HG03025 (cell line): ENCODE results near the gene IBTK.
"Not testable (repeated sequence)": the region's sequence is repeated elsewhere in the genome, so short reads cannot be mapped to it uniquely, and the experiment has no call there.

Experiments used
- ATAC-seq: cut with Tn5 transposase; IDR thresholded peaks from one replicate; pipeline ENCODE4 v1.9.1; 2021; ENCODE audit warnings: mild to moderate bottlenecking, moderate library complexity; ENCODE audit not compliant: unreplicated experiment, low FRiP score

Gene IBTK

DNA sequence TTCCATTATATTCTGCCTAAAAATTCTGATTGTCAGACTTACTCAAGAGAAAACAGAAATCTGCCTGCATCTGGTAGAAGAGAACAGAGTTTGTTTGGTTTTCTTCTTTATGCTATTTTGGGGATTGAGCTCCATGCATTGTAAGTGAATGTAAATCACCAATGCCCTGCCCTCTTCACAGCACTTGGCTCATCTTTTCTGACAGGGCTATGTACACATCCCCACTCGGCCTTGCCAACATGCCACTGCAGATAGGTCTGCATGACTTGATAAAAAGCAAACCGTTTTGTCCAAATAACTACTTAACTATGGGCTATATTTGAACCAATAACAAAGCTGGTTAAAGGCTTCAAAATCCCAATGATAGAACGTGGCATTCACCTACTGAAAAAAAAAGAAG lies 117.7 kb downstream of the IBTK start:
- no peak for ATAC-seq

DNA sequence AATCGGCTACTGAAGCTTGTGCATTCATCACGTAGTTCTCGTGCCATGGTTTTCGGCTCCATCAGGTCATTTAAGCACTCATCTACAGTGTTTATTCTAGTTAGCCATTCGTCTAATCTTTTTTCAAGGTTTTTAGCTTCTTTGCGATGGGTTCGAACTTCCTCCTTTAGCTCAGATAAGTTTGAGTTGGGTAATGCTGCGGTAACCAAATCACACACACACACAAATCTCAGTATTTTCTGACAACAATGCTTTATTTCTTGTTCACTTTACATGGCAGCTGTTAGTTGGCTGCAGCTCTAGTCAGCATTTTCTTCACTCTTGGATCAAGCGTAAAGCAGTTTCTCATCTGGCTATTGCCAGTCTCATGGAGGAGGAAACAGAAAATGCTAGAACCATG lies 118.6 kb downstream of the IBTK start:
- ATAC-seq: not testable (repeated sequence)

GRCh38 chr6:82123632-82124031 lies 123.9 kb downstream of the IBTK start:
- ATAC-seq: no peak
